HG02981 (cell line): ENCODE results near the gene LIPM.
"Not testable (repeated sequence)": the region's sequence is repeated elsewhere in the genome, so short reads cannot be mapped to it uniquely, and the experiment has no call there.

ENCODE experiments used
- ATAC-seq: cut with Tn5 transposase; IDR thresholded peaks from one replicate; pipeline ENCODE4 v1.9.1; 2021; ENCODE audit warnings: mild to moderate bottlenecking, moderate library complexity; ENCODE audit not compliant: unreplicated experiment

The LIPM gene

GRCh38 chr10:88837632-88838031, 35.1 kb downstream of the LIPM start:
- not testable (repeated sequence) for ATAC-seq

- ATAC-seq, result no peak
Observed at GRCh38 chr10:88838766-88839350, 36.3 kb downstream of the LIPM start.

GRCh38 chr10:88840104-88840503, 37.6 kb downstream of the LIPM start:
- no peak for ATAC-seq

- ATAC-seq, result no peak
Observed at GRCh38 chr10:88840881-88841280, 38.4 kb downstream of the LIPM start.

- ATAC-seq, result no peak
Observed at GRCh38 chr10:88841316-88842111, 39.0 kb downstream of the LIPM start.

- ATAC-seq, result no peak
Observed at GRCh38 chr10:88843171-88843570, 40.6 kb downstream of the LIPM start.

GRCh38 chr10:88848499-88848898, 46.0 kb downstream of the LIPM start:
- ATAC-seq, result no peak

- no peak for ATAC-seq
Observed at GRCh38 chr10:88849234-88849633, 46.7 kb downstream of the LIPM start.

- ATAC-seq, result no peak
Observed at GRCh38 chr10:88850712-88851111, 48.2 kb downstream of the LIPM start.

GRCh38 chr10:88851706-88852105, 49.2 kb downstream of the LIPM start, which contains the start of gene ANKRD22:
ANKRD22 (minus strand) TSS chr10:88851844; CDS start chr10:88851607, 237 bp downstream.
- no peak for ATAC-seq

GRCh38 chr10:88852327-88852726, 49.8 kb downstream of the LIPM start:
- ATAC-seq, result no peak

- ATAC-seq, result no peak
Observed at GRCh38 chr10:88853155-88853881, 50.8 kb downstream of the LIPM start.

- no peak for ATAC-seq
Observed at GRCh38 chr10:88854684-88855083, 52.2 kb downstream of the LIPM start.

- ATAC-seq, result no peak
Observed at GRCh38 chr10:88857831-88858230, 55.3 kb downstream of the LIPM start.

GRCh38 chr10:88858491-88858890, 56.0 kb downstream of the LIPM start:
- ATAC-seq, result no peak

GRCh38 chr10:88861036-88861435, 58.5 kb downstream of the LIPM start:
- no peak for ATAC-seq

GRCh38 chr10:88865281-88865876, 62.8 kb downstream of the LIPM start:
- no peak for ATAC-seq

- no peak for ATAC-seq
Observed at GRCh38 chr10:88866454-88866853, 63.9 kb downstream of the LIPM start.

- no peak for ATAC-seq
Observed at GRCh38 chr10:88870089-88870488, 67.6 kb downstream of the LIPM start.
